Ovary (tissue), 10 donors: ENCODE data around the gene CSTPP1. TPM values are rescaled to one million over a fixed set of nuclear protein-coding genes. Genes with fewer than 3 reads are reported as not detected.

Experiments used
- DNase-seq, 5 donors: peaks; one replicate each; pipeline ENCODE4 v3.0.0-alpha.2; 2019 to 2020
- H3K27ac ChIP-seq, 2 donors: fragments of 200-600 bp; one replicate each; pipeline versions ENCODE4 v1.5.1 to v1.8.0; 2019 to 2022
- H3K27me3 ChIP-seq: fragments of 200-600 bp; one replicate; pipeline ENCODE4 v1.8.0; 2022
- H3K36me3 ChIP-seq: fragments of 200-600 bp; sonication (generic); one replicate; pipeline ENCODE4 v1.5.1; 2019
- H3K4me1 ChIP-seq: one replicate; pipeline ENCODE4 v1.8.1; 2013; ENCODE audit warnings: mild to moderate bottlenecking, moderate library complexity; ENCODE audit not compliant: insufficient read depth
- H3K4me3 ChIP-seq: fragments of 200-600 bp; sonication (generic); one replicate; pipeline ENCODE4 v1.5.1; 2017
- H3K9me3 ChIP-seq, 2 donors: fragments of 200-600 bp in 1 of 2; sonication (generic) in 1 of 2; one replicate each; pipeline versions ENCODE4 v1.5.1 to v1.8.1; 2013 to 2019; ENCODE audit warnings: mild to moderate bottlenecking in 1 of 2, moderate library complexity in 1 of 2
- EP300 ChIP-seq: sonication (generic); formaldehyde crosslinking; IDR thresholded peaks from one replicate; pipeline ENCODE4 v1.6.1; 2017; ENCODE audit warnings: antibody characterized with exemption
- POLR2A ChIP-seq: fragments of 450-650 bp; IDR thresholded peaks from one replicate; pipeline ENCODE4 v1.6.1; 2017; ENCODE audit warnings: antibody characterized with exemption, mild to moderate bottlenecking, moderate library complexity
- WGBS, 3 donors: extraction: QIAGEN DNeasy Blood & Tissue Kit in 1 of 3; methylation state at CpG; one replicate each; pipeline versions ENCODE4 v1.1.5 to v1.1.7; 2013 to 2017; 5-methylcytosine and 5-hydroxymethylcytosine counted together
- intact Hi-C, 4 donors: fragments of 100-400 bp; cut with DNase I; formaldehyde crosslinking; loops; one replicate each; pipeline versions ENCODE4 v1.11.0 to v1.15.1; 2022 to 2023
- long read RNA-seq, 3 donors: library from polyadenylated mRNA in 2 of 3; unstranded in 2 of 3; transcript quantifications; one replicate each; pipeline ENCODE4 v2.0.0 and lab custom pipeline, GENCODE V29; 2021 to 2026
- polyA plus RNA-seq, 2 donors: library from polyadenylated mRNA; stranded (reverse); fragments of 200-250 nt in 1 of 2; fragments of 350-450 nt in 1 of 2; fragmentation: Illumina TruSeq in 1 of 2; extraction: RNeasy Lipid Tissue Mini Kit (QIAGEN cat#74804) in 1 of 2; gene quantifications; one replicate each; pipeline ENCODE4 v1.2.3, GENCODE V29; 2013 to 2014
- total RNA-seq, 7 donors: library from RNA; depleted of rRNA in 2 of 7; stranded (reverse); fragments of >200 nt in 2 of 7; fragmentation: NEBNext Ultra II Directional in 3 of 7; extraction: Animal tissue kit (Norgen Biotek cat#: 25700) in 3 of 7; gene quantifications; one replicate each; pipeline versions ENCODE4 v1.1.0 to v1.2.4, GENCODE V29; 2016 to 2023
- TF ChIP-seq, protein P1 (sequence below), 3 donors: fragments of 450-650 bp in 2 of 3; fragments of 200-600 bp in 1 of 3; IDR thresholded peaks; one replicate each; pipeline versions ENCODE4 v1.5.1 to v1.8.0; 2016 to 2022; ENCODE audit warnings: antibody characterized with exemption in 3 of 3, mild to moderate bottlenecking in 1 of 3
- donor health status: DM: no; HTN: no; CAD: no; lungs with moderate emphysema.
- donor health status: DM: no; HTN: no; CAD: no.
- donor health status: Bipolar disorder and iron deficiency.
- donor health status: DM: yes; HTN: yes; CAD: no.
- donor health status: DM: no; HTN: no; CAD: no.
- donor health status: DM: yes; HTN: yes; CAD: no.

The CSTPP1 gene, protein sequence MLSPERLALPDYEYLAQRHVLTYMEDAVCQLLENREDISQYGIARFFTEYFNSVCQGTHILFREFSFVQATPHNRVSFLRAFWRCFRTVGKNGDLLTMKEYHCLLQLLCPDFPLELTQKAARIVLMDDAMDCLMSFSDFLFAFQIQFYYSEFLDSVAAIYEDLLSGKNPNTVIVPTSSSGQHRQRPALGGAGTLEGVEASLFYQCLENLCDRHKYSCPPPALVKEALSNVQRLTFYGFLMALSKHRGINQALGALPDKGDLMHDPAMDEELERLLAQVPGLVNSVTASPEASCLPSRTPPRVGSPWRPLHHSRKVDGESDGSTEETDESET
- total RNA-seq (10 to 100 TPM; 20.3 to 42.6 (median 25.6) TPM), polyA plus RNA-seq (10 to 100 TPM; 20.6 to 25.8 TPM)
- long read RNA-seq, donor 1, transcript C11orf49-201 (9 exons, 1,645 nt), result major isoform, 157 of 279 reads
- long read RNA-seq, donor 1, transcript C11orf49-204 (8 exons, 1,916 nt), result minor isoform, 27 of 279 reads
- long read RNA-seq, donor 1, transcript C11orf49-207 (8 exons, 1,527 nt), result minor isoform, 21 of 279 reads
- long read RNA-seq, donor 1, transcript C11orf49-219 (4 exons, 719 nt), result minor isoform, 8 of 279 reads
- long read RNA-seq, donor 1, partial matches to known transcripts, result 18 of 279 reads
- long read RNA-seq, donor 1, other reads (novel, unspliced or antisense), result 29 of 279 reads
- long read RNA-seq, donor 2, transcript C11orf49-201 (9 exons, 1,645 nt), result major isoform, 17 of 59 reads
- long read RNA-seq, donor 2, partial matches to known transcripts, result 16 of 59 reads
- long read RNA-seq, donor 2, other reads (novel, unspliced or antisense), result 18 of 59 reads
- long read RNA-seq, donor 3, transcript C11orf49-204 (8 exons, 1,916 nt), result minor isoform, 7 of 70 reads
- long read RNA-seq, donor 3, transcript C11orf49-207 (8 exons, 1,527 nt), result minor isoform, 5 of 70 reads
- long read RNA-seq, donor 3, transcript C11orf49-201 (9 exons, 1,645 nt), result major isoform, 34 of 70 reads
- long read RNA-seq, donor 3, partial matches to known transcripts, result 2 of 70 reads
- long read RNA-seq, donor 3, other reads (novel, unspliced or antisense), result 11 of 70 reads

DNA sequence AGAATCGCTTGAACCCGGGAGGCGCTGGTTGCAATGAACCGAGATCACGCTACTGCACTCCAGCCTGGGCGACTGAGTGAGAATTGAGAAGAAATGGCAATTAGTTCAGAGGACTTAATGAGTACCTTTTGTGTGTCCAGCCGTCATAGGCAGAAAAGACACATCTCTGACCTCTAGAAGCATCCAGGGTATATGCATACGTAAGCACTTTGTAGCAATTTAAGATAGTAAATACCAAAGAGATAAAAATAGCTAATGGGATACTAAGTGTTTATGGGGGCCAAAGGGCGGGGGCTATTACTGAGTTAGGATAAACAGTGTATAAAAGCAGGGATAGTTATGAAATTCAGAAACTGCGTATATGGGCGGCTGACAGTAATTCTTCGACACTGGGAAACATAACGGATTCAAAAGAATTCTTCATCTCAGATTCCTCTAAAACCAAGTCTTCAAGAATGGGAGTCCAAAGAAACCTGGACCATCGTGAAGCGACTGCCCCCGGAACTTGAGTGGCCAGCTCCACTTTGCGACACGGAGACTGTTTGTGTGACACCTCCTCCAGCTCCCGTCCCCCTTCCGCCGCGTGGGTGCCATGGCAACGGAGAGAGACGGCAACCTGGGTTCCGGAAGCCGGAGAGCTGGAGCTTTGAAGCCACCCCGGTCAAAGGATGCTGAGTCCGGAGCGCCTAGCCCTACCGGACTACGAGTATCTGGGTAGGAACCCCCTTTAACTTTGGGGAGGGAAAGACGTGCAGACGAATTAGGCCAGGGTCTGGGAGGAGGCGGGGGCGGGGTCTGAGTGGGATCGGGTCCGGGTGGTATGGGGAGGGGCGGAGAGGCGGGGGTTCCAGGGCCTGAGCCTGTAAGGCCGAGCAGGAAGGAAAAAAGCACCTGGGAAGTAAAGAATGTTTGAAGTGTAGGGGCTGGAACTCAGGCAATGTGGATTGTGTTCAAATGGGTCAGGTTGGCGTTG, at the start of gene CSTPP1:
Gene CSTPP1 (plus strand): TSS at position 624 of the 973 bp plus-strand sequence. CDS start 45 bp downstream, at position 669.
- Histone ChIP-seq H3K36me3 (no peaks in the 10 kb centered on the region), H3K27me3 (no peaks in the 10 kb centered on the region), H3K4me1 (peaks cover 2% of the 10 kb centered on the region), H3K27ac (peak within 1 kb of the TSS in 1 of 2 donors; percentile 34), H3K4me3 (peak within 1 kb of the TSS; percentile 53), H3K9me3 (no peaks in the 10 kb centered on the region)
- peak; percentile 93 to 95 (median 95) for DNase-seq
- WGBS, 3 donors, result 16 to 19% (median 17%) methylated on average over 41 of the region's 41 CpGs
- TF ChIP-seq, protein P1, sequence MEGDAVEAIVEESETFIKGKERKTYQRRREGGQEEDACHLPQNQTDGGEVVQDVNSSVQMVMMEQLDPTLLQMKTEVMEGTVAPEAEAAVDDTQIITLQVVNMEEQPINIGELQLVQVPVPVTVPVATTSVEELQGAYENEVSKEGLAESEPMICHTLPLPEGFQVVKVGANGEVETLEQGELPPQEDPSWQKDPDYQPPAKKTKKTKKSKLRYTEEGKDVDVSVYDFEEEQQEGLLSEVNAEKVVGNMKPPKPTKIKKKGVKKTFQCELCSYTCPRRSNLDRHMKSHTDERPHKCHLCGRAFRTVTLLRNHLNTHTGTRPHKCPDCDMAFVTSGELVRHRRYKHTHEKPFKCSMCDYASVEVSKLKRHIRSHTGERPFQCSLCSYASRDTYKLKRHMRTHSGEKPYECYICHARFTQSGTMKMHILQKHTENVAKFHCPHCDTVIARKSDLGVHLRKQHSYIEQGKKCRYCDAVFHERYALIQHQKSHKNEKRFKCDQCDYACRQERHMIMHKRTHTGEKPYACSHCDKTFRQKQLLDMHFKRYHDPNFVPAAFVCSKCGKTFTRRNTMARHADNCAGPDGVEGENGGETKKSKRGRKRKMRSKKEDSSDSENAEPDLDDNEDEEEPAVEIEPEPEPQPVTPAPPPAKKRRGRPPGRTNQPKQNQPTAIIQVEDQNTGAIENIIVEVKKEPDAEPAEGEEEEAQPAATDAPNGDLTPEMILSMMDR (IDR thresholded peaks at IDR 0.05), result peak in 1 of 3 donors; percentile 17
- TF ChIP-seq EP300, result no peak
- intact Hi-C loops, result no loop called here

GRCh38 chr11:46888636-46889035, 47.9 kb upstream of the CSTPP1 start:
- no peak overlapping the region for H3K4me3 ChIP-seq
- 82 to 88% (median 87%) methylated on average over 5 of the region's 5 CpGs for WGBS, 3 donors
- H3K27ac ChIP-seq, result no peak overlapping the region
- intact Hi-C loops, result loop anchor here (2.0 to 10.0 kb wide), 5 partner anchors 264 to 466 kb away; partner anchors contain the start of gene MYBPC3 (in 1 of the 4)
- no peaks in the 10 kb centered on the region for H3K4me1 ChIP-seq
- TF ChIP-seq, protein P1 (IDR thresholded peaks at IDR 0.05), result no peak
- no peak for TF ChIP-seq POLR2A
- TF ChIP-seq EP300, result no peak
- no peak for DNase-seq
- no peaks in the 10 kb centered on the region for H3K27me3 ChIP-seq
- H3K36me3 ChIP-seq, result no peaks in the 10 kb centered on the region
- no peaks in the 10 kb centered on the region for H3K9me3 ChIP-seq

DNA sequence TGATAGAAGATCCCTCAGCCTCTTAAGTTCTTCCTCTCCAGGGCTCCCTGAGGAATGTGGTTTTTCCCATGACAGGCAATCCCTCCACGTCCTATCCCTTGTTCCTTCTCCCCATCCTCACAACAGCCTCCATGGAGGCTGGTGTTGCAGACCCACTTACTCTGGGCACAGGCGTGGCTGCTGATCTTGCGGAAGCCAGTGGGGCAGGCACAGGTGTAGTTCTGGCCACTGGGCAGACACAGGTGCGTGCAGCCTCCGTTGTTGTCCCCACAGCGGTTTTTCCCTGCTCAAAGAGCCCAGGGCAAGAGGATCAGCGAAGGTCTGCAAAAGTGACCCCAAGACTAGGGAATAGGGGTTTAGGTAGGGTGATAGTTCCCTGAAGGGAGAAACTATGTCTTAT, 47.3 kb upstream of the CSTPP1 start:
- Histone ChIP-seq H3K27ac (no peak overlapping the region), H3K4me3 (no peak overlapping the region), H3K4me1 (no peaks in the 10 kb centered on the region), H3K9me3 (no peaks in the 10 kb centered on the region), H3K27me3 (no peaks in the 10 kb centered on the region), H3K36me3 (no peaks in the 10 kb centered on the region)
- no peak for DNase-seq
- TF ChIP-seq, protein P1 (IDR thresholded peaks at IDR 0.05), result no peak
- TF ChIP-seq POLR2A (no peak), EP300 (no peak)
- WGBS, 3 donors, result 82 to 87% (median 87%) methylated on average over 7 of the region's 7 CpGs
- intact Hi-C loops, result loop anchor here (2.0 to 10.0 kb wide), 5 partner anchors 264 to 466 kb away; partner anchors contain the start of gene MYBPC3 (in 1 of the 4)
